NCI-H1092 (cell line): Measurements from ENCODE around the gene CALML4.
"Not testable (repeated sequence)": the region's sequence is repeated elsewhere in the genome, so short reads cannot be mapped to it uniquely, and the experiment has no call there.

ENCODE experiments used
- DNase-seq: peaks from one replicate; lab custom pipeline; 2025; lab: John Stamatoyannopoulos, UW

The CALML4 gene

GRCh38 chr15:68208136-68208535 lies 3.0 kb upstream of the CALML4 start:
- DNase-seq, result no peak

- no peak for DNase-seq
Measured at GRCh38 chr15:68207176-68207935, 2.2 kb upstream of the CALML4 start.

GRCh38 chr15:68206711-68207151 lies 1.6 kb upstream of the CALML4 start:
- DNase-seq, result no peak

GRCh38 chr15:68205954-68206539 lies 915 bp upstream of the CALML4 start:
- no peak for DNase-seq

GRCh38 chr15:68205558-68205944 lies 419 bp upstream of the CALML4 start:
- DNase-seq, result no peak

GRCh38 chr15:68204361-68204760 lies 771 bp downstream of the CALML4 start:
- DNase-seq, result no peak

- no peak for DNase-seq
Measured at GRCh38 chr15:68203956-68204355, 1.2 kb downstream of the CALML4 start.

GRCh38 chr15:68203486-68203885 lies 1.6 kb downstream of the CALML4 start:
- no peak for DNase-seq

GRCh38 chr15:68202994-68203393 lies 2.1 kb downstream of the CALML4 start:
- not testable (repeated sequence) for DNase-seq

- DNase-seq, result no peak
Measured at GRCh38 chr15:68201879-68202261, 3.3 kb downstream of the CALML4 start.

- DNase-seq, result no peak
Measured at GRCh38 chr15:68201153-68201878, 3.8 kb downstream of the CALML4 start.

- DNase-seq, result no peak
Measured at GRCh38 chr15:68200016-68200861, 4.9 kb downstream of the CALML4 start.

- no peak for DNase-seq
Measured at GRCh38 chr15:68199340-68199739, 5.8 kb downstream of the CALML4 start.

GRCh38 chr15:68197661-68198437 lies 7.3 kb downstream of the CALML4 start:
- no peak for DNase-seq

- DNase-seq, result no peak
Measured at GRCh38 chr15:68197170-68197492, 8.0 kb downstream of the CALML4 start.

- no peak for DNase-seq
Measured at GRCh38 chr15:68196445-68197169, 8.5 kb downstream of the CALML4 start.

- no peak for DNase-seq
Measured at GRCh38 chr15:68195336-68196112, 9.6 kb downstream of the CALML4 start.

- DNase-seq, result no peak
Measured at GRCh38 chr15:68192804-68193486, 12.2 kb downstream of the CALML4 start.

- DNase-seq, result no peak
Measured at GRCh38 chr15:68192117-68192516, 13.0 kb downstream of the CALML4 start.
